ENCODE data around the gene PTPRT. TPM values are rescaled to one million over a fixed set of nuclear protein-coding genes. Genes with fewer than 3 reads are reported as not detected.

PTPRT gene
- polyA plus RNA-seq, 1 experiment = not detected

GRCh38 chr20:42754706-42755105 lies 435.0 kb downstream of the PTPRT start:
- Histone ChIP-seq H3K36me3 (ENCODE audit: control insufficient read depth, insufficient read depth, low read length) (no peaks in the 10 kb centered on the region), H3K27me3 (ENCODE audit: control insufficient read depth, insufficient read depth, low read length) (no peaks in the 10 kb centered on the region), H3K4me3 (ENCODE audit: low read depth, low read length) (no peak overlapping the region)
- ChIA-PET CTCF (no interaction called here), POLR2A (no interaction called here)
- DNase-seq (ENCODE audit: low read depth) = no peak
- no peak for TF ChIP-seq CTCF (IDR thresholded peaks at IDR 0.05; ENCODE audit: insufficient read depth, low read depth, low read length)

- DNase-seq (ENCODE audit: low read depth) = no peak
- Histone ChIP-seq H3K27me3 (ENCODE audit: control insufficient read depth, insufficient read depth, low read length) (no peaks in the 10 kb centered on the region), H3K36me3 (ENCODE audit: control insufficient read depth, insufficient read depth, low read length) (no peaks in the 10 kb centered on the region), H3K4me3 (ENCODE audit: low read depth, low read length) (no peak overlapping the region)
- no peak for TF ChIP-seq CTCF (IDR thresholded peaks at IDR 0.05; ENCODE audit: insufficient read depth, low read depth, low read length)
- CTCF ChIA-PET = no interaction called here
- POLR2A ChIA-PET = no interaction called here
Measured at GRCh38 chr20:42752620-42753019, 437.1 kb downstream of the PTPRT start.

- POLR2A ChIA-PET = no interaction called here
- Histone ChIP-seq H3K36me3 (ENCODE audit: control insufficient read depth, insufficient read depth, low read length) (no peaks in the 10 kb centered on the region), H3K27me3 (ENCODE audit: control insufficient read depth, insufficient read depth, low read length) (no peaks in the 10 kb centered on the region), H3K4me3 (ENCODE audit: low read depth, low read length) (no peak overlapping the region)
- no peak for TF ChIP-seq CTCF (IDR thresholded peaks at IDR 0.05; ENCODE audit: insufficient read depth, low read depth, low read length)
- no peak for DNase-seq (ENCODE audit: low read depth)
- CTCF ChIA-PET = no interaction called here
Measured at GRCh38 chr20:42749556-42749955, 440.1 kb downstream of the PTPRT start.

GRCh38 chr20:42747765-42748411 lies 441.8 kb downstream of the PTPRT start:
- H3K27me3 ChIP-seq (ENCODE audit: control insufficient read depth, insufficient read depth, low read length) = no peaks in the 10 kb centered on the region
- POLR2A ChIA-PET = no interaction called here
- H3K4me3 ChIP-seq (ENCODE audit: low read depth, low read length) = no peak overlapping the region
- DNase-seq (ENCODE audit: low read depth) = no peak
- no peak for TF ChIP-seq CTCF (IDR thresholded peaks at IDR 0.05; ENCODE audit: insufficient read depth, low read depth, low read length)
- no peaks in the 10 kb centered on the region for H3K36me3 ChIP-seq (ENCODE audit: control insufficient read depth, insufficient read depth, low read length)
- CTCF ChIA-PET = no interaction called here

- POLR2A ChIA-PET = no interaction called here
- CTCF ChIA-PET = no interaction called here
Measured at GRCh38 chr20:42744756-42745465, 444.8 kb downstream of the PTPRT start.

More at GRCh38 chr20:42744756-42745465, 444.8 kb downstream of the PTPRT start:
- Histone ChIP-seq H3K27me3 (ENCODE audit: control insufficient read depth, insufficient read depth, low read length) (no peaks in the 10 kb centered on the region), H3K36me3 (ENCODE audit: control insufficient read depth, insufficient read depth, low read length) (no peaks in the 10 kb centered on the region), H3K4me3 (ENCODE audit: low read depth, low read length) (no peak overlapping the region)
- TF ChIP-seq CTCF (IDR thresholded peaks at IDR 0.05; ENCODE audit: insufficient read depth, low read depth, low read length) = no peak
- no peak for DNase-seq (ENCODE audit: low read depth)

All from BJ (cell line).